Heart left ventricle (tissue), 16 donors: Measurements from ENCODE around the gene MARCHF10. TPM values are rescaled to one million over a fixed set of nuclear protein-coding genes. Genes with fewer than 3 reads are reported as not detected.
A peak's percentile ranks its signal among the peaks of the same experiment; 100 is the strongest.

Experiments
- ATAC-seq, 4 donors: fragments of 200-7000 bp; cut with Tn5 transposase; one replicate each; pipeline ENCODE4 v1.9.1; 2020 to 2022; ENCODE audit warnings: moderate library complexity in 4 of 4, mild to moderate bottlenecking in 3 of 4, moderate number of reproducible peaks in 1 of 4
- DNase-seq, 5 donors: peaks; one replicate each; pipeline ENCODE4 v3.0.0-alpha.2; 2020
- H3K27ac ChIP-seq, 12 donors: fragments of 200-600 bp; sonication (generic) in 4 of 12; one replicate each; pipeline versions ENCODE4 v1.5.0 to v1.8.0; 2016 to 2022; ENCODE audit warnings: mild to moderate bottlenecking in 2 of 12
- H3K27me3 ChIP-seq, 9 donors: fragments of 200-600 bp; sonication (generic) in 2 of 9; one replicate each; pipeline versions ENCODE4 v1.5.1 to v1.8.0; 2016 to 2022; ENCODE audit warnings: mild to moderate bottlenecking in 3 of 9
- H3K36me3 ChIP-seq, 9 donors: fragments of 200-600 bp; sonication (generic) in 2 of 9; one replicate each; pipeline versions ENCODE4 v1.5.0 to v1.8.0; 2018 to 2022; ENCODE audit warnings: mild to moderate bottlenecking in 2 of 9
- H3K4me1 ChIP-seq, 12 donors: fragments of 200-600 bp; sonication (generic) in 4 of 12; one replicate each; pipeline versions ENCODE4 v1.5.0 to v1.8.0; 2016 to 2022; ENCODE audit warnings: mild to moderate bottlenecking in 3 of 12
- H3K4me3 ChIP-seq, 12 donors: fragments of 200-600 bp; sonication (generic) in 4 of 12; one replicate each; pipeline versions ENCODE4 v1.5.0 to v1.8.0; 2017 to 2022; ENCODE audit warnings: mild to moderate bottlenecking in 9 of 12, moderate library complexity in 4 of 12
- H3K9me3 ChIP-seq, 12 donors: fragments of 200-600 bp; sonication (generic) in 4 of 12; one replicate each; pipeline versions ENCODE4 v1.5.0 to v1.8.0; 2016 to 2022; ENCODE audit warnings: mild to moderate bottlenecking in 1 of 12
- POLR2A ChIP-seq, 2 donors: fragments of 450-650 bp; IDR thresholded peaks; one replicate each; pipeline ENCODE4 v1.6.1; 2017; ENCODE audit warnings: antibody characterized with exemption in 2 of 2, mild to moderate bottlenecking in 2 of 2, moderate library complexity in 2 of 2
- WGBS, 4 donors: extraction: QIAGEN DNeasy Blood & Tissue Kit in 2 of 4; methylation state at CpG; one replicate each; pipeline versions ENCODE4 v1.1.5 to v1.1.7; 2013 to 2018; 5-methylcytosine and 5-hydroxymethylcytosine counted together
- intact Hi-C, 10 donors: fragments of 100-400 bp; cut with DNase I; formaldehyde crosslinking; loops; one replicate each; pipeline versions ENCODE4 v1.11.1 to v1.14.2; 2022
- polyA plus RNA-seq, 2 donors: library from polyadenylated mRNA; stranded (reverse); fragments of 200-250 nt; gene quantifications; one replicate each; pipeline ENCODE4 v1.2.3, GENCODE V29; 2013
- total RNA-seq, 9 donors: library from RNA; depleted of rRNA in 2 of 9; stranded (reverse); fragments of >200 nt in 2 of 9; fragmentation: NEBNext Ultra II Directional in 3 of 9; extraction: Animal tissue kit (Norgen Biotek cat#: 25700) in 3 of 9; gene quantifications; one replicate each; pipeline versions ENCODE4 v1.1.0 to v1.2.4, GENCODE V29; 2016 to 2023
- TF ChIP-seq, protein P1 (sequence below), 12 donors: fragments of 200-600 bp; sonication (generic) in 4 of 12; IDR thresholded peaks; one replicate each; pipeline versions ENCODE4 v1.5.0 to v1.8.0; 2018 to 2022; ENCODE audit warnings: antibody characterized with exemption in 12 of 12, mild to moderate bottlenecking in 5 of 12
- donor health status: ischemic (EF 13 %, LVEDD 7.1; RV severe dilation, severe dysfunction).
- donor health status: healthy with polysubstance abuse.
- donor health status: DM: no; HTN: yes; CAD: no.
- donor health status: DM: no; HTN: no; CAD: no.
- donor health status: ischemic (EF 25% LVEDD 6.9; RV normal size, moderate dysfunction).
- donor health status: ischemic (EF 25% LVEDD 5.7; RV mildly dilated, moderate dysfunction).
- donor health status: healthy.
- donor health status: DM: yes; HTN: yes; CAD: no.
- donor health status: ischemic (EF 35%, LVEDD 5.7; RV mildly dilated, moderate dysfunction).
- donor health status: nonischemic (EF 11% LVEDD 7.7; RV severe dilation, severe dysfunction).
- donor health status: DM: yes; HTN: yes; CAD: no.
- donor health status: PGD.
- donor health status: ischemic (EF 29% LVEDD 5.4; RV normal size, mild dysfunction).
- donor health status: nonischemic (EF 23%, LVEDD 6.1; RV moderate dilation, normal function).

Gene MARCHF10
- total and polyA plus RNA-seq, 11 donors, result not detected

DNA sequence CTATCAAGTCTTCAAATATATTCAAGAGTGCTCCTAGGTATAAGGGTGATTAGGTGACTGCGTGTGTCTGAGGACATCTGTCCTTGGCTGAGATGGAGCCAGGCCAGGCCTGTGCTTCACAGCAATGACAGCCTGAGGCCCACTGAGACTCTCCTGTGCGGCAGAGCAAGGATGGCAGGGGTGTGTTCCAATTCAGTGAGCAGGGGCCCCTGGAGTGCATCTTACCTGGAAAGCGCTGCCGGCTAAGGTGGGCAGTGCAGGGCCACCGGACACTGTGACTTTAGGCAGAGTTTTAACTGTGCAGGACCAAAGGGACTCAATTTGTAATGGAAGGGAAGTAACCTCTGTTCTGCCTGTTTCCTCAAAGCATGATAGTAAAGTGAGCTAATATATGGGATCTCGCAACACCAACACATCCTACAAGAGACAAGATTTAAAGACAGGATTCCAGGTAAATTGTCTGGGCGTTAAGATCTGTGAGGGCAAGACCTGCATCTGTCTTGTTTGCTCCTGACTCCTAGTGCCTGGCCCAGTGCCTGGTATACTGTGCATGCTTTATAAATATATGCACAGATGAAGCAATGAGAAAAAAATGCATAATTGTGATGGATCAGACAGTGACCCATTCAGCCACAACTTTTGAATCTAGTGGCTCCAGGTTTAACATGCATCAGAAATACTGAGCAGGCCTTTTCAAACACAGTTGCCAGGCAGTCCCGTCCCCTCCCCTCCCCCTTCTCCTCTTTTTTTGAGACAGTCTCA, 93.9 kb downstream of the MARCHF10 start:
- Histone ChIP-seq H3K27me3 (no peaks in the 10 kb centered on the region), H3K9me3 (no peaks in the 10 kb centered on the region), H3K4me3 (no peak overlapping the region), H3K36me3 (no peaks in the 10 kb centered on the region), H3K27ac (no peak overlapping the region), H3K4me1 (peaks cover 0 to 13% (median 0%) of the 10 kb centered on the region in 12 donors)
- intact Hi-C loops, result no loop called here
- no peak for TF ChIP-seq POLR2A (IDR thresholded peaks at IDR 0.05)
- TF ChIP-seq, protein P1, sequence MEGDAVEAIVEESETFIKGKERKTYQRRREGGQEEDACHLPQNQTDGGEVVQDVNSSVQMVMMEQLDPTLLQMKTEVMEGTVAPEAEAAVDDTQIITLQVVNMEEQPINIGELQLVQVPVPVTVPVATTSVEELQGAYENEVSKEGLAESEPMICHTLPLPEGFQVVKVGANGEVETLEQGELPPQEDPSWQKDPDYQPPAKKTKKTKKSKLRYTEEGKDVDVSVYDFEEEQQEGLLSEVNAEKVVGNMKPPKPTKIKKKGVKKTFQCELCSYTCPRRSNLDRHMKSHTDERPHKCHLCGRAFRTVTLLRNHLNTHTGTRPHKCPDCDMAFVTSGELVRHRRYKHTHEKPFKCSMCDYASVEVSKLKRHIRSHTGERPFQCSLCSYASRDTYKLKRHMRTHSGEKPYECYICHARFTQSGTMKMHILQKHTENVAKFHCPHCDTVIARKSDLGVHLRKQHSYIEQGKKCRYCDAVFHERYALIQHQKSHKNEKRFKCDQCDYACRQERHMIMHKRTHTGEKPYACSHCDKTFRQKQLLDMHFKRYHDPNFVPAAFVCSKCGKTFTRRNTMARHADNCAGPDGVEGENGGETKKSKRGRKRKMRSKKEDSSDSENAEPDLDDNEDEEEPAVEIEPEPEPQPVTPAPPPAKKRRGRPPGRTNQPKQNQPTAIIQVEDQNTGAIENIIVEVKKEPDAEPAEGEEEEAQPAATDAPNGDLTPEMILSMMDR (IDR thresholded peaks at IDR 0.05), result no peak
- DNase-seq (peak in 1 of 5 donors; percentile 10), ATAC-seq (no peak)
- WGBS, 4 donors, result 89 to 96% (median 94%) methylated on average over 8 of the region's 8 CpGs

DNA sequence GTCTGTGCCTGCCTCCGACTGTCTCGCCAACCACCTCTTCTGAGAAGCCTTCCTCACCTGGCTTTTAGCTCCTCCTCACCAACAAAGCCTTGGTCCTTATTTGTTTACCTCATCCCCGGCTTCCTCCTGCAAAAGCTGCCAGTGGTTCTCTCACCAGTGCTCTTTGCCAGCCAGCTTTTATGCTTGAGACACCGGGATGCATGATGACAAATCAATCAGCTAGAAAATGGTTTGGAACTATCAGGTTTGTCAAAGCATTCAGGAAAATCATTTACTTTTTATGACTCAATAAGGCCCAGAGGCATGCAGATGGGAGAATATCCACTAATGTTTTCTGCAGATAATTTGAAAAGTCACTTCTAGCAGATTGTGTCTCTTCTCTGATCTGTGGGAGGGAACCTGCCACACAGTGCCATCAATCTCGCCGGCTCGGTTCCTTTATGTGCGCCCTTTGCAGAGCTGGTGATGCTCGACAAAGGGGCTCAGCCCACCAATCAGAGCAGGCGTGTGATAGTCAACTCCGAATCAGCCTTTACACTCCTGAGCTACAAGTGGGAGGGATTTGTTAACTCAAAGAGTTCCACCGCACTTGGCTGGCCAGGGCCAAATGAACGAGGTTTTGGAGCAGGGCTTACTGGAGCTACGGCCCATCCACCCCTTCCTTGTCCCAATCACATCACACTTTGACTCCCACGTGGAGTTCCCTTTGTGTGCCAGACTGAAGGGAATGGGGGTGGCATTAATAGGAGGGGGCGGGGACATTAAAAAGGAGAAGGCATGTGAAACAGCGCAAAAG, 94.8 kb downstream of the MARCHF10 start:
- 87 to 91% (median 89%) methylated on average over 17 of the region's 17 CpGs for WGBS, 4 donors
- no peak for ATAC-seq
- no peak for TF ChIP-seq POLR2A (IDR thresholded peaks at IDR 0.05)
- TF ChIP-seq, protein P1 (IDR thresholded peaks at IDR 0.05), result no peak
- no peak overlapping the region for H3K4me3 ChIP-seq
- peaks cover 0 to 13% (median 0%) of the 10 kb centered on the region in 12 donors for H3K4me1 ChIP-seq
- H3K27ac ChIP-seq, result no peak overlapping the region
- intact Hi-C loops, result no loop called here
- H3K36me3 ChIP-seq, result no peaks in the 10 kb centered on the region
- H3K27me3 ChIP-seq, result no peaks in the 10 kb centered on the region
- H3K9me3 ChIP-seq, result peaks cover 0 to 7% (median 0%) of the 10 kb centered on the region in 12 donors
- DNase-seq, result peak in 1 of 5 donors; percentile 10

DNA sequence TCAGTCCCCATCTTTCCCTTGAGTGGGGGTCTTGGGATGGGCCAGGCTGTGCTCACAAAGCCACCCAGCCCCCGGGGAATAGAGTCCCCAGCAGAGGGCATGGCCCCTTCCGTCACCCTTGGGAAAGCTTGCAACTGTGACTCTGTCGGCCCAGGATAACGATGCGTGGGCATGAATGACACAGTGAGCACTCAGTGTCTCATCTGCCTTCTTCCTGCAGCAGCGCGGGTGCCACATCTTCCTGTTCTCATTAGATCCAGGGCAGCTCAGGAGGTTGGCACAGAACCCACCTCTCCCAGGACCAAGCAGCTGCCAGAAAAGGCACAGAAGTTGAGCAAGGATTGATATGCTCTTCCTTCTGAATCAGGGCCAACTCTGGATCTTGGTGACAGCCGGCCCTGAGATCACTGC, 95.9 kb downstream of the MARCHF10 start:
- peak in 1 of 5 donors; percentile 3 for DNase-seq
- WGBS, 4 donors, result 75 to 86% (median 79%) methylated on average over 8 of the region's 8 CpGs

More for the DNA sequence above, 95.9 kb downstream of the MARCHF10 start:
- peaks cover 0 to 8% (median 0%) of the 10 kb centered on the region in 12 donors for H3K9me3 ChIP-seq
- ATAC-seq, result no peak
- H3K4me1 ChIP-seq, result peaks cover 0 to 13% (median 0%) of the 10 kb centered on the region in 12 donors
- H3K36me3 ChIP-seq, result no peaks in the 10 kb centered on the region
- intact Hi-C loops, result no loop called here
- TF ChIP-seq POLR2A (IDR thresholded peaks at IDR 0.05), result no peak
- TF ChIP-seq, protein P1 (IDR thresholded peaks at IDR 0.05), result no peak
- no peaks in the 10 kb centered on the region for H3K27me3 ChIP-seq
- no peak overlapping the region for H3K27ac ChIP-seq
- H3K4me3 ChIP-seq, result no peak overlapping the region
